Spleen (tissue), 7 donors: ENCODE data around the gene MARCHF10.

Experiments used
- POLR2A ChIP-seq, 3 donors: fragments of 450-650 bp; IDR thresholded peaks; one replicate each; pipeline ENCODE4 v1.5.1; 2017; ENCODE audit warnings: antibody characterized with exemption in 3 of 3, mild to moderate bottlenecking in 1 of 3
- TF ChIP-seq, protein P1 (sequence below), 11 experiments: fragments of 200-600 bp in 7 of 11; fragments of 450-650 bp in 4 of 11; sonication (generic) in 4 of 11; IDR thresholded peaks in 8 of 11; conservative IDR thresholded peaks in 3 of 11; 1 replicate in 7 of 11; 2 replicates in 4 of 11; pipeline versions ENCODE4 v1.4.0 to v1.8.0; 2016 to 2021; ENCODE audit warnings: antibody characterized with exemption in 11 of 11, inconsistent platforms in 4 of 11, mild to moderate bottlenecking in 1 of 11
- donor health status: DM: no; HTN: no; CAD: no; lungs with moderate emphysema.
- donor health status: DM: no; HTN: no; CAD: no.
- donor health status: DM: no; HTN: no; CAD: no.

DNA sequence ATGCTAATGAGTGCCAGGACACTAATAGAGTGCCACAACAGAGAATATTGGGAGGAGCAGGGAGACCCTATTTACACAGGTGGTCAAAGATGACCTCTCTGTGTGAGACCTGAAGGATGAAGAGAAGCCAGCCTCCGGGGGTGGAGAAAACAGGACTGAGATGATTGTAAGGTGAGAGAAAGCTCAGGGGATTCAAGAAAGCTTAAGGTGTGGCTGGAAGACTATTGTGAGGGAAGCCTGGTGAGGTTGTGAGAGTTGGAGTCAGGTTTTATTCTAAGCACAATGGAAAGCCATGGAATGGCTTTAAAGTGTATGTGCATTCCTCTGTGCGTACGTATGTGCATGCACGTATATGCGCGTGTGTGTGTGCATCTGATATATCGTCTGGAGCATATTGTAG is 10.4 kb upstream of the MARCHF10 start:
- no peak for TF ChIP-seq POLR2A (IDR thresholded peaks at IDR 0.05)
- TF ChIP-seq, protein P1, sequence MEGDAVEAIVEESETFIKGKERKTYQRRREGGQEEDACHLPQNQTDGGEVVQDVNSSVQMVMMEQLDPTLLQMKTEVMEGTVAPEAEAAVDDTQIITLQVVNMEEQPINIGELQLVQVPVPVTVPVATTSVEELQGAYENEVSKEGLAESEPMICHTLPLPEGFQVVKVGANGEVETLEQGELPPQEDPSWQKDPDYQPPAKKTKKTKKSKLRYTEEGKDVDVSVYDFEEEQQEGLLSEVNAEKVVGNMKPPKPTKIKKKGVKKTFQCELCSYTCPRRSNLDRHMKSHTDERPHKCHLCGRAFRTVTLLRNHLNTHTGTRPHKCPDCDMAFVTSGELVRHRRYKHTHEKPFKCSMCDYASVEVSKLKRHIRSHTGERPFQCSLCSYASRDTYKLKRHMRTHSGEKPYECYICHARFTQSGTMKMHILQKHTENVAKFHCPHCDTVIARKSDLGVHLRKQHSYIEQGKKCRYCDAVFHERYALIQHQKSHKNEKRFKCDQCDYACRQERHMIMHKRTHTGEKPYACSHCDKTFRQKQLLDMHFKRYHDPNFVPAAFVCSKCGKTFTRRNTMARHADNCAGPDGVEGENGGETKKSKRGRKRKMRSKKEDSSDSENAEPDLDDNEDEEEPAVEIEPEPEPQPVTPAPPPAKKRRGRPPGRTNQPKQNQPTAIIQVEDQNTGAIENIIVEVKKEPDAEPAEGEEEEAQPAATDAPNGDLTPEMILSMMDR (IDR thresholded peaks at IDR 0.05 in 8 of 11, conservative IDR thresholded peaks at IDR 0.05 in 3 of 11), result no peak
